Measurements from ENCODE around the gene MUC6.

Gene MUC6

GRCh38 chr11:1051356-1052132 lies 15.0 kb upstream of the MUC6 start:
- no peak for DNase-seq

- peak; percentile 42 for DNase-seq
These were observed 14.2 kb upstream of the MUC6 start for GRCh38 chr11:1050581-1051355.

- DNase-seq: no peak
These were observed 13.5 kb upstream of the MUC6 start for GRCh38 chr11:1049911-1050580.

GRCh38 chr11:1049431-1049891 lies 12.9 kb upstream of the MUC6 start:
- DNase-seq: no peak

- DNase-seq: no peak
These were observed 12.5 kb upstream of the MUC6 start for GRCh38 chr11:1049071-1049405.

GRCh38 chr11:1048375-1049070 lies 12.0 kb upstream of the MUC6 start:
- no peak for DNase-seq

- no peak for DNase-seq
These were observed 11.2 kb upstream of the MUC6 start for GRCh38 chr11:1047595-1048156.

GRCh38 chr11:1044160-1044559 lies 7.6 kb upstream of the MUC6 start:
- DNase-seq: no peak

- DNase-seq: no peak
These were observed 7.1 kb upstream of the MUC6 start for GRCh38 chr11:1043563-1044096.

- DNase-seq: no peak
These were observed 6.4 kb upstream of the MUC6 start for GRCh38 chr11:1042626-1043562.

GRCh38 chr11:1041936-1042608 lies 5.6 kb upstream of the MUC6 start:
- DNase-seq: no peak

GRCh38 chr11:1041471-1041870 lies 5.0 kb upstream of the MUC6 start:
- no peak for DNase-seq

GRCh38 chr11:1041149-1041467 lies 4.6 kb upstream of the MUC6 start:
- DNase-seq: no peak

GRCh38 chr11:1040428-1041148 lies 4.1 kb upstream of the MUC6 start:
- no peak for DNase-seq

- DNase-seq: no peak
These were observed 3.2 kb upstream of the MUC6 start for GRCh38 chr11:1039481-1040427.

- no peak for DNase-seq
These were observed 2.4 kb upstream of the MUC6 start for GRCh38 chr11:1038921-1039320.

GRCh38 chr11:1038361-1038760 lies 1.8 kb upstream of the MUC6 start:
- DNase-seq: no peak

- no peak for DNase-seq
These were observed 1.1 kb upstream of the MUC6 start for GRCh38 chr11:1037506-1038055.

GRCh38 chr11:1036931-1037330 lies 413 bp upstream of the MUC6 start:
- DNase-seq: no peak

Data from fibroblast of skin of right biceps (primary cell).